Measurements from ENCODE around the gene RBM15.

Gene RBM15

DNA sequence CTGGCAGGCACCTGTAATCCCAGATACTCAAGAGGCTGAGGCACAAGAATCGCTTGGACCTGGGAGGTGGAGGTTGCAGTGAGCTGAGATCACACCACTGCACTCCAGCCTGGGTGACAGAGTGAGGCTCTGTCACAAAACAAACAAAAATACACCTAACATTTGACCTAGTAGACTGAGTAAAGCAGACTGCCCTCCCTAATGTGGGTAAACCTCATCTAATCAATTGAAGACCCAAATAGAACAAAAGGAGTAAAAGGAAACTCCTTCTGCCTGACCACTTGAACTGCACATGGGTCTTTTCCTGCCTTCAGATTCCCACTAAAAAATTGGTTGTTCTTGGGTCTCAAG lies 19.0 kb upstream of the RBM15 start:
- DNase-seq: no peak

- DNase-seq: no peak
Measured at GRCh38 chr1:110321045-110321444, 18.1 kb upstream of the RBM15 start.

GRCh38 chr1:110321846-110322245 lies 17.3 kb upstream of the RBM15 start:
- no peak for DNase-seq

DNA sequence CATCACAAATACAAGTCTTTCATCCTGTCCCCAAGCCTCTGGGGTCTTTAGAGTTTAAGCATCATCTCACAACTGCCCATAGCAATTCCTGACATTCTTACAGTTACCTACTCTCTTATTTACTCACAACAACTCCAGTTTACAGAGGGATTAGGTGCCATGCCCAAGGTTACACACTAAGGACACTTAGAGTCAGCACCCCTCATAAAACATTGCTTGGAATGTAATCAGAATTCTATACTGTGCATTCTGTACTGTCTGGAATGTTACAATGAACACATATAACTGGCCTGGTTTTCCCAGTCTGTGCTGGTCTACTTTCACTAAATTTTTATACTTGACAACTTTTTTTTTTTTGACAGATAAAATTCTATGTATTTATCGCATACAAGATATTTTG lies 14.5 kb upstream of the RBM15 start:
- DNase-seq: no peak

GRCh38 chr1:110326826-110327225 lies 12.4 kb upstream of the RBM15 start:
- DNase-seq: no peak

GRCh38 chr1:110328274-110328673 lies 10.9 kb upstream of the RBM15 start:
- DNase-seq: no peak

GRCh38 chr1:110328700-110329099 lies 10.5 kb upstream of the RBM15 start:
- DNase-seq: no peak

DNA sequence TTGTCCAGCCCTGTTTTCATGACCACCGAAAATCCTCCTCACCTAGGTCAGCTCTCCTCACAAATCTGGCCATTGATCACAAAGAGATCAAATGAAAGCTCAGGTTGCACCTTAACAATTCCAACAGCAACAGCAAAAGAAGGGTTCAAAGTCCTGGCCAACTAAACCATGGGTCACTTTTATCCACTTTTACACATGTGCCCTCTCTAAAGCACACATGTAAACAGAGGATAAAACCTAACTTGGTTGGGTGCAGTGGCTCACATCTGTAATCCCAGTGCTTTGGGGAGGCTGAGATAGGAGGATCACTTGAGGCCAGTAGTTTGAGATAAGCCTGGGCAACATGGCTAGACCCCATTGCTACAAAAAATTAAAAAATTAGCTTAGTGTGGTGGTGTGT lies 3.9 kb upstream of the RBM15 start:
- no peak for DNase-seq

DNA sequence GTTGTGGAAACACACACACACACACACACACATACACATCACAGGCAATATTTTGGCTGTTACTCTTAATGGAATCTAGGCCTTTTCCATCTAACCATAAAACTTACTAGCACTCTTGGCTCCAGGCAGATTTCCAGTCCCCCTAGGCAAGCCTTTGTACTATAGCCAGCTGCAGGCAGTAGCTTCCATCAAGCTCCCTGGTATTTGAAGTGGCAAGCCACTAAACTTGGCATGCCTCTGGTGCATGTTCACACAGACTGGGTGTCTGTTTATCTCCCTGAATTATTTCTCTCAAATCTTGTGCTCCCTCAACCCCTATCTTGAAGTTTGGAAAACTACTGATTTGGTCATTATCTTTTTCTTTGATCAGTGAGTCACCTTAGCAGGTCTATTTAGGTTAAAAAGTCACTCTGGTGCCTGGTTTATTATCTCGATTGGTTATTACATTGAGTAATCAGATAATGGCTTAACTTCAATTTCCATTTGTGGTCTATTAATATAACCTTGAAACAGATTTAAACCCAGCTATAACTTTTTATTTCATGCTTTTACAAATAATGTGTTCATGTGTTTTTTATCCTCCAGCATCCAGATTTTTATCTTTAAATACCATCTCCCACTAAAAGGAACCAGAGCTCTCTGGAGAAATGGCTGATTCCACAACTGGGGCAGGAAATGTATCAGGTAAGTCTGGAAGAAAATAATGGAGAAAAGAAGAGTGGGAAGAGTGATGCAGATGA lies 2.7 kb upstream of the RBM15 start:
- DNase-seq: peak; percentile 89

GRCh38 chr1:110337704-110338308 lies 1.4 kb upstream of the RBM15 start:
- peak; percentile 76 for DNase-seq

GRCh38 chr1:110338309-110338885 lies 780 bp upstream of the RBM15 start:
- no peak for DNase-seq

DNA sequence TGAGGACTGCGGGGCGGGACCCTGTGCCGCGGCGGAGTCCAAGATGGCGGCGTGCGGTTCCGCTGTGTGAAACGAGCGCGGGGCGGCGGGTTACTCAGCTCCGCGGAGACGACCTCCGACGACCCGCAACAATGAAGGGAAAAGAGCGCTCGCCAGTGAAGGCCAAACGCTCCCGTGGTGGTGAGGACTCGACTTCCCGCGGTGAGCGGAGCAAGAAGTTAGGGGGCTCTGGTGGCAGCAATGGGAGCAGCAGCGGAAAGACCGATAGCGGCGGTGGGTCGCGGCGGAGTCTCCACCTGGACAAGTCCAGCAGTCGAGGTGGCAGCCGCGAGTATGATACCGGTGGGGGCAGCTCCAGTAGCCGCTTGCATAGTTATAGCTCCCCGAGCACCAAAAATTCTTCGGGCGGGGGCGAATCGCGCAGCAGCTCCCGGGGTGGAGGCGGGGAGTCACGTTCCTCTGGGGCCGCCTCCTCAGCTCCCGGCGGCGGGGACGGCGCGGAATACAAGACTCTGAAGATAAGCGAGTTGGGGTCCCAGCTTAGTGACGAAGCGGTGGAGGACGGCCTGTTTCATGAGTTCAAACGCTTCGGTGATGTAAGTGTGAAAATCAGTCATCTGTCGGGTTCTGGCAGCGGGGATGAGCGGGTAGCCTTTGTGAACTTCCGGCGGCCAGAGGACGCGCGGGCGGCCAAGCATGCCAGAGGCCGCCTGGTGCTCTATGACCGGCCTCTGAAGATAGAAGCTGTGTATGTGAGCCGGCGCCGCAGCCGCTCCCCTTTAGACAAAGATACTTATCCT lies 430 bp downstream of the RBM15 start:
- peak; percentile 79 for DNase-seq

DNA sequence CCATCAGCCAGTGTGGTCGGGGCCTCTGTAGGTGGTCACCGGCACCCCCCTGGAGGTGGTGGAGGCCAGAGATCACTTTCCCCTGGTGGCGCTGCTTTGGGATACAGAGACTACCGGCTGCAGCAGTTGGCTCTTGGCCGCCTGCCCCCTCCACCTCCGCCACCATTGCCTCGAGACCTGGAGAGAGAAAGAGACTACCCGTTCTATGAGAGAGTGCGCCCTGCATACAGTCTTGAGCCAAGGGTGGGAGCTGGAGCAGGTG lies 961 bp downstream of the RBM15 start:
- no peak for DNase-seq

GRCh38 chr1:110341146-110341871 lies 2.1 kb downstream of the RBM15 start:
- DNase-seq: no peak

DNA sequence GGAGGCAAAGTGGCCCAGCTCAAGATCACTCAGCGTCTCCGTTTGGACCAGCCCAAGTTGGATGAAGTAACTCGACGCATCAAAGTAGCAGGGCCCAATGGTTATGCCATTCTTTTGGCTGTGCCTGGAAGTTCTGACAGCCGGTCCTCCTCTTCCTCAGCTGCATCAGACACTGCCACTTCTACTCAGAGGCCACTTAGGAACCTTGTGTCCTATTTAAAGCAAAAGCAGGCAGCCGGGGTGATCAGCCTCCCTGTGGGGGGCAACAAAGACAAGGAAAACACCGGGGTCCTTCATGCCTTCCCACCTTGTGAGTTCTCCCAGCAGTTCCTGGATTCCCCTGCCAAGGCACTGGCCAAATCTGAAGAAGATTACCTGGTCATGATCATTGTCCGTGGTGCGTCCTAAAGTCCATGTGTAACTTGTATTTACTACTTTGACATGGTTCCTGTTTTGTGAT lies 2.7 kb downstream of the RBM15 start:
- no peak for DNase-seq

DNA sequence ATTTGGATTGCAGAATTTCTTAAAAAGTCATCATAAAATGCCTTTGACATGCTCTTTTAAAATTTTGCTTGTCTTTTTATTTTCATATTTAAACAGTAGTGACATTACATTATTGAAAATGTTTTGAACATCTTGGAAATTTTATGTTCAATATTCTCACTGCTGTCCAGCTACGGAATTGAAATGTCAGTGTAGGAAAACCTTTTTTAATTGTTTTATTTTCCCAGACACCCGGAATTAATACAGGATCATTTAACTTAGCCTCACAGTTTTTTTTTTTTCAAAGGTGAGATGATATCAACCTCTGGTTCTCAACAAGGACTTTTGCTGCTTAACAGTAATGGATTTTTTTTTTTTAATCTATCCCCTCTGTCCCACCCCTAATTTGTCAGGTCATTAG lies 4.1 kb downstream of the RBM15 start:
- no peak for DNase-seq

- no peak for DNase-seq
Measured at GRCh38 chr1:110344152-110344551, 5.0 kb downstream of the RBM15 start.

GRCh38 chr1:110345480-110345879 lies 6.3 kb downstream of the RBM15 start:
- DNase-seq: no peak

- DNase-seq: no peak
Measured at GRCh38 chr1:110346690-110347089, 7.5 kb downstream of the RBM15 start.

- no peak for DNase-seq
Measured at GRCh38 chr1:110347182-110347893, 8.2 kb downstream of the RBM15 start.

DNA sequence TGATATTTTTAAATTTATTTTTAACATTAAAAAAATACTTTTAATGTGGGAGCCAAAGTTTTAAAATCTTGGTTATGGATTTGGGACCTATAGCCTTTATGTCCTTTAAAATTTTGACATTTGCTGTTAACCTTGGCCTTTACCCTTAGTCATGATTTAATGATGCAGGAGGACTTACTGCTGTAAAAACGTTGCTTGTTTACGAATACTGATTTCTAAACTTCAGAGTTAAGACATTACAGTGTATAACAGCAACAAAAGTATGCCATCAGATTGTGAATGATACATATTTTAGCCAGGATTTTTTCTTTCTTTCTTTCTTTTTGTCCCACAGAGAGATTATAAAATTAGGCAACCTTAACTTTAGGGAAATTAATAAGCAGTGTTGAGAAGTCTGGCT lies 8.9 kb downstream of the RBM15 start:
- no peak for DNase-seq

GRCh38 chr1:110348771-110349170 lies 9.6 kb downstream of the RBM15 start:
- DNase-seq: no peak

DNA sequence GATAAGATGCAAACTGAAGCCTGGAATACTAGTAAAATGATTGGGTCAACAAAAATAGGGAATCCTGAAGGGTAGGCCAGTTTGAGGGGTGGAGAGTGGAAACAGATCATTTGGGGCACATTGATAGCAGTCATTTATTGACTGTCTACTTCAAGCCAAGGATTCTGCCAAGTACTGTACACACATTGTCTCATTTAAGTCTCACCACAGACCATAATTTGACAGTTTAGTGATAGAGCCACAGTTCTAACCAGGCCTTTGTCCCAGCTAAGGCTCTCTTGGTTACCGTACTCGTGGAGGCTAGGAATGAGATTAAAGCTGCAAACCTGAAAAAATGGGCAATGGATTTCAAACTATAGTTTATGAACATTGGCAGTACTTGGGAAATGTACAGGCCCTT lies 11.2 kb downstream of the RBM15 start:
- no peak for DNase-seq
